Activated CD4-positive, alpha-beta T cell treated with anti-CD3 and anti-CD28 coated beads, Interleukin-2, amount 50 U/mL, for 16 hours (primary cell): ENCODE data around the gene TEF.

Experiments used
- DNase-seq: peaks from one replicate; pipeline ENCODE4 v3.0.0-alpha.2; 2020

TEF gene

DNA sequence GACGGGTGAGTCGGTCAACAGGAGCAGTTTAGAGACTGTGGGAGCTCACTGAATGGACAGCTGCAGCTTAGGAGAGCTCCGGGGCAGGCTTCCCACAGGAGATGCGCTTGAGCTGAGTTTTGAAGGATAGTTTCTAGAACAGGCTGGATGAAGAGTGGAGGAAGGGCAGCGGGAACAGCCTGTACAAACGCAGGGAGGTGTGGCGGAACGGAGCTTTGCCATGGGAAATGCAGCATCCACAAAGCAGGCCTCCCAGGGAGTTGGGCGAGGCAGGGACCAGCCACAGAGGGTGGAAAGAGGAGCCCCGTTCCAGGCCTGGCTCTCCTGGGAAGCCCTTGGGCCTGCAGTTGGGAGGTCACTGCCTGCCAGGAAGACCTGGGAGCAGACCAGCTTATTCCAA, 26.8 kb upstream of the TEF start:
- DNase-seq: no peak

DNA sequence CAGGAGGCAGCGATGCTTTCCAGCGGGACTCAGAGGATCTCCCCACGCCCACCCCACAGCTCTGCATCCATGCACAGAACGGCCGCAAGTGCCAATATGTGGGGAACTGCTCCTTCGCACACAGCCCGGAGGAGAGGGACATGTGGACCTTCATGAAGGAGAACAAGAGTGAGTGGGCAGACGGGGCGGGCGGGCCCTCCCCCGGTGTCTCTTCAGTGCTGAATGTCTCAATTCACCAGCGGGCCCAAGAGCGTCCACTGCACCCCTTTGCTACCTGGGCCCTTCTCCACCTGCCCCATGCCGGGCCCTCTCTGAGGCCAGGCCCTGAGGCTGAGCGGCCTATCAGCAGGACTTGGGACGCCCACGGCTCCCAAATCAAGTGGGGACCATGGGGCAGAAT, 25.8 kb upstream of the TEF start:
- no peak for DNase-seq

DNA sequence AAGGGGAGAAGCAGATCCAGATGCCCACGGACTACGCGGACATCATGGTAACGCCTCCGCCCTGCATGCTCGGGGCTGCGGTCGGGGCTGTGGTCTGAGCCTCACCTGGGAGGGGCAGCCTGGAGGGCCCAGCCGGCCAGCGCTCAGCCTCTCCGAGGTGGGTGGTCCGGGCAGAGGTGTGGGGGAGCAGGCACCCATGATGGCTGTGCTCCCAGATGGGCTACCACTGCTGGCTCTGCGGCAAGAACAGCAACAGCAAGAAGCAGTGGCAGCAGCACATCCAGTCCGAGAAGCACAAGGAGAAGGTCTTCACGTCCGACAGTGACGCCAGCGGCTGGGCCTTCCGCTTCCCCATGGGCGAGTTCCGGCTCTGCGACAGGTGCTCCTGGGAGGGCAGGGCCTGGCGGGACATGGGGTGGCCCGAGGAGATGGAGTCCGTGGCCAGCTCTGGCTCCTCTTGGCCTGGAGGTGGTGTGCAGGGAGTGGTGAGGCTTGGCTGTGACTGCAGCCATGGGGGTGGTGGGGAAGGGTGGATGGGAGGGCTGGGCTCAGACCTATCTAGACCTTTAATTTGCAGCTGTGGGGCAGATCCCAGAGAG, 25.2 kb upstream of the TEF start:
- DNase-seq: no peak

- DNase-seq: no peak
Measured at GRCh38 chr22:41357191-41357590, 24.6 kb upstream of the TEF start.

GRCh38 chr22:41358927-41359326, 22.8 kb upstream of the TEF start:
- no peak for DNase-seq

GRCh38 chr22:41359376-41359775, 22.4 kb upstream of the TEF start:
- DNase-seq: no peak

DNA sequence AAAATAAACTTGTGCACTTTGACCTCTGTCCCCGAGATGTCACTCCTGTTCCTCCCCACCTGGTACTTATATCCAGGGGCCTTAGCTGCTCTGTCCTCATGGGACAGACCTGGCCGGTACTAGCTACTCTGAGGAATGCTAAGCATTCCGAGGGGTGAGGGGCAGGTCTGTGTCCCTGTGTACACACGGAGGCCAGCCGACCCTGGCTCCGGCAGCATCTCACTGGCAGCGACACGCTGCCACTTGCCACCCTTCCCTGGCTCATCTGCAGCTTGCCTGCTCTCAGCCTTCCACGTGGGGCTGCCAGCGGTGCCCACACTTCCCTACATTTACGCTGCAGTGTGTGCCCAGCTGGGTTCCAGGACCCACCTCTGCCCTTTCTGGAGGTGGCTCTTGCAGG, 21.6 kb upstream of the TEF start:
- DNase-seq: no peak

GRCh38 chr22:41361716-41362310, 19.9 kb upstream of the TEF start:
- no peak for DNase-seq

DNA sequence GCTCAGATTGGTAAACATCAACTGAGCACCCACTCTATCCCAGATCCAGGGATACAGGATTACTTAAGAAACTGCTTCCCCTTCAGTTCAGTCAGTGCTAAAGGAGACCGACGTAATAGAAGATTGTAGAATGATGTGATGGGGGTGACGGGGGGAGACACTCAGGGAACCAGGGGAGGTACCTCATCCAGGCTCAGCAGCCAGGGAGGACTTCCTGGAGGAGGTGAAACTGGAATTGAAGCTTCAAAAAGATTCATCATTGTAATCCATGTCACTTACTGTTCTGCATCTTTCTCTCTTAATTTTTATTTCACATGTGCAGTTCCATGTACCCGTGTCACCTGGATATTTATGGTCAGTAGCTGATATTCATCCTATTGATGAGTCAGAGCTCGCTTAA, 19.1 kb upstream of the TEF start:
- no peak for DNase-seq

DNA sequence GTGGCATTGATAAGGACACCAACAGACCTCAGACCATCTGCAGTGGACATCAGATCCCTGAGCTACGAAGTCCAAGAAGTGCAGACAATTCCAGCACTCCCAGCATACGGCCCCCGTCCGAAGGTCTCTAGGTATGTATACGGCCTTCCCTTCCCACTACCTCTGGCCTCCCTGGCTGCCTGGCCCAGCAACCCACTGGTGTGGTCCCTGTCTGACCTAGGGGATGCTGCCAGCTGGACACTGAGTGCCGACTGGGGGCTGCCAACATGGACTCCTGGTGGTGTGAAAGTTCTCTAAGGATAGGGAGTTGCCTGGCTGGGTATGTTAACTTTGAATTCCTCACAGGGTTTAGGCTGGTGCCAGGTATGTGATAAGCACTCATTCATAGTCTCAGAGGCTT, 17.5 kb upstream of the TEF start:
- DNase-seq: no peak

DNA sequence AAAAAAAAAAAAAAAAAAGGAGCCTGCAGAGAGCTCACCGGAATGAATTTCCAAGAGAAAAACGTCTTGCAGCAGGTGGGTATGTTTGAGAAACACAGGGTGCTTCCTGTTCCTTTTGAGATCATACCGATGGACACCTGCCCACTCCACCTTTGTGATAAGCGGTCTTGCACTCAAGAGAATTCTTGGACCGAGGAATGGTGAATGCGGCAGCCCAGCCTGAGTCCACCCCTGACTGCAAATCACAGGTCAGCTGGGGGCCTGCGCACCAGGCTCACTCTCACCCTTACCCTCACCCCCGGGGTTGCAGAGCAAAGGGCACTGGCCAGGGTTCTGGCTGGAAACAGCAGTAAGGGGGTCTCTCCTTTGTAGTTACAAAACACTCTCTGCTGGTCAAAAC, 16.8 kb upstream of the TEF start:
- no peak for DNase-seq

- DNase-seq: no peak
Measured at GRCh38 chr22:41365425-41365824, 16.3 kb upstream of the TEF start.

GRCh38 chr22:41366323-41367029, 15.3 kb upstream of the TEF start:
- no peak for DNase-seq

DNA sequence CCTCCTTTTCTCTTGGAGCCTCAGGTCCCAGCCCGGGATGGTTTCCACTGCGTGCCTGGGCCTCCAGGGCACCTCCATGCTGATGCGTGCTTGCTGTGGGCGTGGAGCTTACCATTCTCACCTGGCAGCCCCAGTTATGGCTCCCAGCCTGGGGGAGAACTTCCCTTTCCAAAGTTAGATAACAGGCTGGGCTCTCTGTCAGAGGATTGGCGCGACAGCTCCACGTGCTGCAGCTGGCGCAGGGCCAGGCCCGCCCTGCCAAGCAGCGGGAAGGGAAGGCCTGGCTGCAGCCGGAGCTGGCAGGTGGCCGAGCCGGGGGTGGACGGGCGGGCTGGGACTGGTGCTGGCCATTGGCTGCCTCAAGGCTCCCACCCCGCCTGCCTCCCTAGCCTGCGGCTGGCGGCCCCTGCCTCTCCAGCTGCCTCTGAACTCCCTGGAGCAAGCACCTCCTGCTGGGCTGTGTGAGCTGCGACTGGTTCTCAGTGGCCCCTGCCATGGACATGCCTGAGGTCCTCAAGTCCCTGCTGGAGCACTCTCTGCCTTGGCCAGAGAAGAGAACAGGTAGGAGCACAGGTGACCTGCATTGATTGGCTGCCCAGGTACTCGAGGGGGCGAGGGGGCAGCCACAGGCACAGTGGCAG, 14.6 kb upstream of the TEF start:
- DNase-seq: no peak

GRCh38 chr22:41367680-41368542, 13.8 kb upstream of the TEF start:
- no peak for DNase-seq

DNA sequence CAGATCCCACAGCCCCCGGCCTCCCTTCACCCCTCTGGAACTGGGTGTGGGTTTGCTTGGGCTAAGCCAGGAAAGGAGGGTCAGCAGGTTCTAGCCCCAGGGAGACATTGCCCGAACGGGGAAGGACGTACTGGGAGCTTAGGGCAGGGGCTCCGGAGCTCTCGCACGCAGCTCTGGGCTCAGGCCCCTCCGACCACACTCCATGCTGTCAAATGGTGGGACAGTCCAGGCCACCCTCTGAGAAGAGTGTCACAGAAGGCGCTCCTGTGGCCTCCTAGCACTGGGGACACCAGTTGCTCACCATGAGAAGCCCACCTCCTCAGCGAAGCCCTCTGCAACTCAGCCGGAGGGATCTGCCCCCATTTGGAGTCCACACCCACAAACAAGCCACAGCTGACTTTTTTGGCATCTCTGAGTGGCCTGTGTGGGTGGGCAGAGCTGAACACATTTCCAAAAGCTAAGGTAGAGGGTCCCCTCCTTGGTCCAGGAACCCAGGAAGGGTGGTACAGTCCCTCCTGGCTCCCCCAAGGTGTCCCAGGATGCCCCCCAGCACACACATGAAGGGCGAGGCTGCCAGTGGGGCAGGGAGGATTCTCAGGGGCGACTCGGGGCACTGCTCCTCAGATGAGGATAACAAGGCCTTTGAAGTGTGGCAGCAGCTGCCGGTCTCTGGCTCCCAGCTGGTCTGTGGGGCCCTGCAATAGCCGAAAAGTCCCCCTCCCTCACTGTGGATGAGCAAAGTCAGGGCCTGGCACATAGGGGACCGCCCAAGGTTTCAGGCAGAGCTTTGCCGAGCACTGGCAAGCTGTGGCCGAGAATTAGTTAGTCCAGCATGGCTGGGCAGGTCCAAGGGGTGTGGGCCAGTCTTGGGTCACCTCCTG, 13.0 kb upstream of the TEF start:
- DNase-seq: no peak

- no peak for DNase-seq
Measured at GRCh38 chr22:41369424-41369745, 12.4 kb upstream of the TEF start.

- DNase-seq: no peak
Measured at GRCh38 chr22:41369837-41370236, 11.9 kb upstream of the TEF start.

DNA sequence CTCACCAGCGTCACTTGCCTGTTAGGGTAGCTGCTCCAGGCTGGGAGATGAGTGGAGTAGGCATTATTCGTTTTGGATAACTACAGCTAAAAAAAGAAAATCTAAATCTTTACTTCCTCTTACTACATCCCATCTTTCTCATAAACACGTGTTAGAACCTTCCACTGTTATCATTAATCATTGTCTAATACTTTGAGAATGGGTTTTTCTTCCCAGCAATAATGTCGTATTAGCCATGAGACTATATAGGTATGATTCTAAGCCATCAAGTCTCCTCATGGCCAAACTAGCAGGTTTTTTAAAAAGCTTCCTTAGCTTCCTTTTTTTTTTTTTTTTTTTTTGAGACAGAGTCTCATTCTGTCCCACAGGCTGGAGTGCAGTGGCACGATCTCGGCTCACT, 3.9 kb upstream of the TEF start:
- DNase-seq: no peak

DNA sequence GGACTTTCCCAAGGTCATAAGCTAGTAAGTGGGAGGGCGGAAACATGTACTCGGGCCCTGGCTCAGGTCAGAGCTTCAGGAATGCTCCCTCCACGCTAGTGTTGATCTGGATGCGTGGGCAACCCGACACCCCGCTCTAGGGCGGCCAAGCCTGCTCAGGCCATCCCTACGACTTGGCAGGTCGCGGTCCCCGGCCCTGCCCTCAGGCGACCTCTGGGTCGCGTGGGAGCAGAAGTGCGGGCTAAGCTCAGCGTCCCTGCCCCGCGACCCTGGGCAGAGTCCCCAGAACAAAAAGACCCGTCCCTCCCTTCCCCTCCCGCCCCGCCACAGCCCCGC, 781 bp upstream of the TEF start:
- no peak for DNase-seq

DNA sequence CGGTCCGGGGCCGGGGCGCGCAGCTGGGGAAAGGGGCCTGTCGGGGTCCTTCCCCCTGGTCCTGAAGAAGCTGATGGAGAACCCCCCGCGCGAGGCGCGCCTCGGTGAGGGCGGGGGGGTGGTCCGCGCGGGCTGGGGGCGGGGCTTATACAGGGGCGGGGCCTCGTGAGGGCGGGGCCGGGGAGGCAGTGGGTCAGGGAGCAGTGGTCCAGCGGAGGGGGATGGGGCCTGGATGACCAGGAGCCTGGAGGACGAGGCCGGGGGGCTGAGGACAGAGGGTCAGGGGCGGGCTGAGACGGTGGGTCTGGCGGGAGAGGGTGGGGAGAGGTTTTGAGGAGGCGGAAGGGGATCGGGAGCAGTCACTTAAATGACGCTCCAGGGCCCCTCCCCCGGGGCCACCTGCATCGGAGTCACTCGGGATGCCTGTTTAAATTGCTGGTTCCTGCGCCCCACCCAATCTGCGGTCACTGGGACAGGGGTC, 396 bp downstream of the TEF start:
- peak; percentile 43 for DNase-seq

- DNase-seq: no peak
Measured at GRCh38 chr22:41382610-41383009, 868 bp downstream of the TEF start.
